Small intestine (tissue), 7 donors: ENCODE data around the gene LASP1NB.

Source experiments
- DNase-seq, 2 donors: peaks; one replicate each; pipeline versions ENCODE4 v3.0.0 to v3.0.0-alpha.2; 2013
- FAIRE-seq: peaks from 2 replicates; lab custom pipeline; 2012; peaks lifted over from hg19 to GRCh38; lab: Jason Lieb, UNC
- H3K27ac ChIP-seq, 3 donors: one replicate each; pipeline ENCODE4 v1.5.1; 2013; ENCODE audit warnings: low read length in 2 of 3, mild to moderate bottlenecking in 2 of 3, control low read depth in 1 of 3, inconsistent platforms in 1 of 3, low read depth in 1 of 3, moderate library complexity in 1 of 3
- H3K27me3 ChIP-seq, 3 donors: one replicate each; pipeline ENCODE4 v1.6.1; 2013; ENCODE audit warnings: low read length in 3 of 3, inconsistent platforms in 1 of 3; ENCODE audit not compliant: control insufficient read depth in 3 of 3, insufficient read depth in 3 of 3
- H3K36me3 ChIP-seq, 3 donors: one replicate each; pipeline ENCODE4 v1.6.1; 2013; ENCODE audit warnings: low read length in 3 of 3, inconsistent platforms in 1 of 3, low read depth in 1 of 3, mild to moderate bottlenecking in 1 of 3, moderate library complexity in 1 of 3; ENCODE audit not compliant: control insufficient read depth in 3 of 3, insufficient read depth in 2 of 3
- H3K4me1 ChIP-seq, 3 donors: one replicate each; pipeline ENCODE4 v1.6.1; 2013; ENCODE audit warnings: low read length in 2 of 3, inconsistent platforms in 1 of 3, low read depth in 1 of 3, mild to moderate bottlenecking in 1 of 3, moderate library complexity in 1 of 3; ENCODE audit not compliant: control insufficient read depth in 3 of 3, insufficient read depth in 2 of 3
- H3K4me3 ChIP-seq, 3 donors: one replicate each; pipeline ENCODE4 v1.5.1; 2013; ENCODE audit warnings: low read length in 3 of 3, control low read depth in 1 of 3, inconsistent platforms in 1 of 3, low read depth in 1 of 3, mild to moderate bottlenecking in 1 of 3, moderate library complexity in 1 of 3
- H3K9me3 ChIP-seq, 2 donors: one replicate each; pipeline ENCODE4 v1.6.1; 2013; ENCODE audit warnings: low read depth in 1 of 2, low read length in 1 of 2; ENCODE audit not compliant: control insufficient read depth in 2 of 2, insufficient read depth in 1 of 2
- WGBS, 3 donors: extraction: QIAGEN DNeasy Blood & Tissue Kit; methylation state at CpG; one replicate each; pipeline ENCODE4 v1.1.7; 2013; 5-methylcytosine and 5-hydroxymethylcytosine counted together
- donor health status: healthy with polysubstance abuse.
- donor health status: control.
- donor health status: control.
- donor health status: Bipolar disorder and iron deficiency.
- donor health status: healthy.

The LASP1NB gene

GRCh38 chr17:38899421-38899820, 26.0 kb upstream of the LASP1NB start:
- FAIRE-seq (no peak), DNase-seq (no peak)
- Histone ChIP-seq H3K27me3 (no peaks in the 10 kb centered on the region), H3K4me3 (no peak overlapping the region), H3K27ac (peak overlapping the region; percentile 91 to 92 (median 91)), H3K4me1 (peaks cover 11 to 49% (median 29%) of the 10 kb centered on the region in 3 donors), H3K36me3 (peaks cover 4 to 94% (median 14%) of the 10 kb centered on the region in 3 donors), H3K9me3 (no peaks in the 10 kb centered on the region)
- WGBS, 3 donors = 58 to 68% (median 66%) methylated on average over 5 of the region's 5 CpGs

- H3K36me3 ChIP-seq = peaks cover 6 to 88% (median 14%) of the 10 kb centered on the region in 3 donors
- H3K4me1 ChIP-seq = peaks cover 11 to 44% (median 24%) of the 10 kb centered on the region in 3 donors
- no peak for DNase-seq
- no peak overlapping the region for H3K4me3 ChIP-seq
- WGBS, 3 donors = 43 to 59% (median 58%) methylated on average over 10 of the region's 10 CpGs
- H3K27me3 ChIP-seq = no peaks in the 10 kb centered on the region
- H3K27ac ChIP-seq = peak overlapping the region in 2 of 3 donors; percentile 22 to 35
- FAIRE-seq = no peak
- H3K9me3 ChIP-seq = no peaks in the 10 kb centered on the region
Observed at GRCh38 chr17:38900978-38901656, 24.3 kb upstream of the LASP1NB start.

GRCh38 chr17:38903404-38903803, 22.0 kb upstream of the LASP1NB start:
- no peaks in the 10 kb centered on the region for H3K9me3 ChIP-seq
- DNase-seq = no peak
- H3K27me3 ChIP-seq = no peaks in the 10 kb centered on the region
- no peak overlapping the region for H3K4me3 ChIP-seq
- H3K27ac ChIP-seq = no peak overlapping the region
- 58 to 84% (median 74%) methylated on average over 6 of the region's 6 CpGs for WGBS, 3 donors
- no peak for FAIRE-seq
- peaks cover 11 to 88% (median 14%) of the 10 kb centered on the region in 3 donors for H3K36me3 ChIP-seq
- peaks cover 8 to 32% (median 13%) of the 10 kb centered on the region in 3 donors for H3K4me1 ChIP-seq

- H3K36me3 ChIP-seq = peaks cover 8 to 88% (median 13%) of the 10 kb centered on the region in 3 donors
- no peak overlapping the region for H3K4me3 ChIP-seq
- 93 to 99% (median 97%) methylated on average over 3 of the region's 3 CpGs for WGBS, 3 donors
- peaks cover 5 to 18% (median 9%) of the 10 kb centered on the region in 3 donors for H3K4me1 ChIP-seq
- FAIRE-seq (no peak), DNase-seq (no peak)
- H3K27me3 ChIP-seq = no peaks in the 10 kb centered on the region
- H3K27ac ChIP-seq = no peak overlapping the region
- no peaks in the 10 kb centered on the region for H3K9me3 ChIP-seq
Observed at GRCh38 chr17:38904892-38905291, 20.5 kb upstream of the LASP1NB start.

GRCh38 chr17:38905375-38905774, 20.0 kb upstream of the LASP1NB start:
- no peak overlapping the region for H3K27ac ChIP-seq
- 89 to 96% (median 95%) methylated on average over 10 of the region's 10 CpGs for WGBS, 3 donors
- peaks cover 5 to 18% (median 9%) of the 10 kb centered on the region in 3 donors for H3K4me1 ChIP-seq
- H3K9me3 ChIP-seq = no peaks in the 10 kb centered on the region
- DNase-seq (no peak), FAIRE-seq (no peak)
- peaks cover 8 to 88% (median 13%) of the 10 kb centered on the region in 3 donors for H3K36me3 ChIP-seq
- no peaks in the 10 kb centered on the region for H3K27me3 ChIP-seq
- H3K4me3 ChIP-seq = no peak overlapping the region

GRCh38 chr17:38906460-38907228, 18.8 kb upstream of the LASP1NB start:
- WGBS, 3 donors = 74 to 87% (median 86%) methylated on average over 7 of the region's 7 CpGs
- peak overlapping the region in 1 of 3 donors; percentile 48 for H3K27ac ChIP-seq

GRCh38 chr17:38907930-38908675, 17.3 kb upstream of the LASP1NB start:
- FAIRE-seq (no peak), DNase-seq (no peak)
- H3K27ac ChIP-seq = peak overlapping the region in 2 of 3 donors; percentile 15 to 57
- H3K9me3 ChIP-seq = no peaks in the 10 kb centered on the region
- peaks cover 5 to 26% (median 13%) of the 10 kb centered on the region in 3 donors for H3K4me1 ChIP-seq
- no peak overlapping the region for H3K4me3 ChIP-seq
- H3K36me3 ChIP-seq = peaks cover 8 to 88% (median 16%) of the 10 kb centered on the region in 3 donors
- H3K27me3 ChIP-seq = no peaks in the 10 kb centered on the region
- 65 to 73% (median 67%) methylated on average over 14 to 15 of the region's 15 CpGs for WGBS, 3 donors

More at GRCh38 chr17:38906460-38907228, 18.8 kb upstream of the LASP1NB start:
- Histone ChIP-seq H3K9me3 (no peaks in the 10 kb centered on the region), H3K4me1 (peaks cover 5 to 20% (median 9%) of the 10 kb centered on the region in 3 donors), H3K36me3 (peaks cover 12 to 88% (median 14%) of the 10 kb centered on the region in 3 donors), H3K27me3 (no peaks in the 10 kb centered on the region), H3K4me3 (no peak overlapping the region)
- no peak for DNase-seq
- no peak for FAIRE-seq

GRCh38 chr17:38908676-38909181, 16.7 kb upstream of the LASP1NB start:
- Histone ChIP-seq H3K36me3 (peaks cover 3 to 90% (median 19%) of the 10 kb centered on the region in 3 donors), H3K4me1 (peaks cover 5 to 26% (median 15%) of the 10 kb centered on the region in 3 donors), H3K4me3 (no peak overlapping the region), H3K9me3 (no peaks in the 10 kb centered on the region), H3K27ac (peak overlapping the region in 2 of 3 donors; percentile 15 to 57), H3K27me3 (no peaks in the 10 kb centered on the region)
- WGBS, 3 donors = 42 to 48% (median 48%) methylated on average over 6 to 8 of the region's 8 CpGs
- FAIRE-seq (no peak), DNase-seq (no peak)
